Esophagus squamous epithelium (tissue), 4 donors: ENCODE data around the gene GABBR2.

Experiments used
- POLR2A ChIP-seq, 4 donors: fragments of 450-650 bp; IDR thresholded peaks; one replicate each; pipeline ENCODE4 v1.6.1; 2017; ENCODE audit warnings: antibody characterized with exemption in 4 of 4, mild to moderate bottlenecking in 4 of 4, moderate library complexity in 3 of 4
- TF ChIP-seq, protein P1 (sequence below), 6 experiments: fragments of 450-650 bp in 4 of 6; fragments of 200-600 bp in 2 of 6; sonication (generic) in 2 of 6; IDR thresholded peaks; one replicate each; pipeline ENCODE4 v1.5.1; 2016 to 2019; ENCODE audit warnings: antibody characterized with exemption in 6 of 6, mild to moderate bottlenecking in 4 of 6, moderate library complexity in 4 of 6

DNA sequence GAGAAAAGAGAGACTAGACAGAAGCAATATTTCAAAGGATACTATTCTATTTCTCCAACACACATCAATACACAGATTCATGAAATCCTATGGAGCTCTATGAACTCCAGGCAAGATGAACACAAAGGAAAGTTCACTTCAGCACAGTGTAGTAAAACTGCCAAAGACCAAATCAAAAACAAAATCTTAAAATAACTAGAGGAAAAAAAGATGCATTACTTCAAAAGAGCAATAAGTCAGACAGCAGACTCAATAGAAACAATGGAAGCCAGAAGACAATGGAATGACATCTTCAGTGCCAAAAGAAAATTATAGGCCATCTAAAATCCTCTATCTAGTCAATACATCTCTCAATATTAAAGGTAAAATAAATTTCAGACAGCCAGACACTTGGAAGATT lies 248.0 kb downstream of the GABBR2 start:
- TF ChIP-seq, protein P1, sequence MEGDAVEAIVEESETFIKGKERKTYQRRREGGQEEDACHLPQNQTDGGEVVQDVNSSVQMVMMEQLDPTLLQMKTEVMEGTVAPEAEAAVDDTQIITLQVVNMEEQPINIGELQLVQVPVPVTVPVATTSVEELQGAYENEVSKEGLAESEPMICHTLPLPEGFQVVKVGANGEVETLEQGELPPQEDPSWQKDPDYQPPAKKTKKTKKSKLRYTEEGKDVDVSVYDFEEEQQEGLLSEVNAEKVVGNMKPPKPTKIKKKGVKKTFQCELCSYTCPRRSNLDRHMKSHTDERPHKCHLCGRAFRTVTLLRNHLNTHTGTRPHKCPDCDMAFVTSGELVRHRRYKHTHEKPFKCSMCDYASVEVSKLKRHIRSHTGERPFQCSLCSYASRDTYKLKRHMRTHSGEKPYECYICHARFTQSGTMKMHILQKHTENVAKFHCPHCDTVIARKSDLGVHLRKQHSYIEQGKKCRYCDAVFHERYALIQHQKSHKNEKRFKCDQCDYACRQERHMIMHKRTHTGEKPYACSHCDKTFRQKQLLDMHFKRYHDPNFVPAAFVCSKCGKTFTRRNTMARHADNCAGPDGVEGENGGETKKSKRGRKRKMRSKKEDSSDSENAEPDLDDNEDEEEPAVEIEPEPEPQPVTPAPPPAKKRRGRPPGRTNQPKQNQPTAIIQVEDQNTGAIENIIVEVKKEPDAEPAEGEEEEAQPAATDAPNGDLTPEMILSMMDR (IDR thresholded peaks at IDR 0.05): no peak
- TF ChIP-seq POLR2A (IDR thresholded peaks at IDR 0.05): no peak
